HG03039 (cell line): ENCODE results near the gene NKX1-2.

ENCODE experiments used
- ATAC-seq: cut with Tn5 transposase; IDR thresholded peaks from one replicate; pipeline ENCODE4 v1.9.1; 2021; ENCODE audit warnings: mild to moderate bottlenecking, moderate library complexity; ENCODE audit not compliant: unreplicated experiment

Gene NKX1-2

GRCh38 chr10:124476043-124476725 is 26.3 kb upstream of the NKX1-2 start:
- no peak for ATAC-seq

- ATAC-seq: no peak
Observed at GRCh38 chr10:124474514-124475070, 24.8 kb upstream of the NKX1-2 start.

- ATAC-seq: no peak
Observed at GRCh38 chr10:124473070-124473469, 23.2 kb upstream of the NKX1-2 start.

GRCh38 chr10:124472071-124472470 is 22.2 kb upstream of the NKX1-2 start:
- no peak for ATAC-seq

GRCh38 chr10:124470544-124471434 is 21.0 kb upstream of the NKX1-2 start:
- ATAC-seq: no peak

GRCh38 chr10:124469956-124470484 is 20.2 kb upstream of the NKX1-2 start:
- no peak for ATAC-seq

GRCh38 chr10:124468624-124469023 is 18.8 kb upstream of the NKX1-2 start:
- ATAC-seq: no peak

GRCh38 chr10:124467165-124467564 is 17.3 kb upstream of the NKX1-2 start:
- ATAC-seq: no peak

- no peak for ATAC-seq
Observed at GRCh38 chr10:124465777-124466488, 16.1 kb upstream of the NKX1-2 start.

- no peak for ATAC-seq
Observed at GRCh38 chr10:124465003-124465776, 15.4 kb upstream of the NKX1-2 start.

GRCh38 chr10:124464028-124464965 is 14.5 kb upstream of the NKX1-2 start:
- ATAC-seq: no peak

GRCh38 chr10:124462348-124462695 is 12.5 kb upstream of the NKX1-2 start:
- ATAC-seq: no peak

- peak; percentile 96 for ATAC-seq
Observed at GRCh38 chr10:124461642-124462347, 12.0 kb upstream of the NKX1-2 start, which contains the start of gene LHPP. LHPP (plus strand) TSS chr10:124461823; CDS start chr10:124461863, 40 bp downstream.

- no peak for ATAC-seq
Observed at GRCh38 chr10:124460144-124460543, 10.3 kb upstream of the NKX1-2 start.

GRCh38 chr10:124459395-124459794 is 9.6 kb upstream of the NKX1-2 start:
- no peak for ATAC-seq

- no peak for ATAC-seq
Observed at GRCh38 chr10:124458889-124459288, 9.1 kb upstream of the NKX1-2 start.

GRCh38 chr10:124458473-124458872 is 8.6 kb upstream of the NKX1-2 start:
- no peak for ATAC-seq

GRCh38 chr10:124455441-124455840 is 5.6 kb upstream of the NKX1-2 start:
- no peak for ATAC-seq
